Measurements from ENCODE around the gene SCAPER.

DNA sequence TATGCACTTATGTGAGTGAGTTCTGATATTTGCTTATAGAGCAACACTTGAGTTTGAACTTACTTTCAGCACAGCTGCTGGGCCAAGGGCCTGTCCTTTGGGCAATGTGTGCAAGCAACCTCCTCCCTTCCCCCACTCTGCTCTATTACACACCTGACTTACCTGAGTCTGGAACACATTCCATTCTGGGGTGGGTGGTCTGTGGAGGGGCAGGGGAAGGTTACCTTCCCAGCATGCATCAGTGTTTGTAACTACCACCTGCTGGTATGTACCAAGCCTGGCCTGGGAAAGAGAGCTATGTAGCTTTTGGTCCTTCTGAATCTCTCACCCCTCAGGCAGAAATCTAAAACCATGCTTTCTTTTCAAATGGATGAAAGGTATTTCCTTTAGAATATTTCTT lies 465.6 kb downstream of the SCAPER start:
- TF ChIP-seq, protein P1, sequence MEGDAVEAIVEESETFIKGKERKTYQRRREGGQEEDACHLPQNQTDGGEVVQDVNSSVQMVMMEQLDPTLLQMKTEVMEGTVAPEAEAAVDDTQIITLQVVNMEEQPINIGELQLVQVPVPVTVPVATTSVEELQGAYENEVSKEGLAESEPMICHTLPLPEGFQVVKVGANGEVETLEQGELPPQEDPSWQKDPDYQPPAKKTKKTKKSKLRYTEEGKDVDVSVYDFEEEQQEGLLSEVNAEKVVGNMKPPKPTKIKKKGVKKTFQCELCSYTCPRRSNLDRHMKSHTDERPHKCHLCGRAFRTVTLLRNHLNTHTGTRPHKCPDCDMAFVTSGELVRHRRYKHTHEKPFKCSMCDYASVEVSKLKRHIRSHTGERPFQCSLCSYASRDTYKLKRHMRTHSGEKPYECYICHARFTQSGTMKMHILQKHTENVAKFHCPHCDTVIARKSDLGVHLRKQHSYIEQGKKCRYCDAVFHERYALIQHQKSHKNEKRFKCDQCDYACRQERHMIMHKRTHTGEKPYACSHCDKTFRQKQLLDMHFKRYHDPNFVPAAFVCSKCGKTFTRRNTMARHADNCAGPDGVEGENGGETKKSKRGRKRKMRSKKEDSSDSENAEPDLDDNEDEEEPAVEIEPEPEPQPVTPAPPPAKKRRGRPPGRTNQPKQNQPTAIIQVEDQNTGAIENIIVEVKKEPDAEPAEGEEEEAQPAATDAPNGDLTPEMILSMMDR (IDR thresholded peaks at IDR 0.05), result no peak
- no peak for TF ChIP-seq POLR2A (IDR thresholded peaks at IDR 0.05)
